ENCODE measurements around the gene PRDM16. TPM values are rescaled to one million over a fixed set of nuclear protein-coding genes. Genes with fewer than 3 reads are reported as not detected.

PRDM16 gene
- total and polyA plus RNA-seq, 7 donors: 0.04 to 1.2 (median 0.31) TPM

DNA sequence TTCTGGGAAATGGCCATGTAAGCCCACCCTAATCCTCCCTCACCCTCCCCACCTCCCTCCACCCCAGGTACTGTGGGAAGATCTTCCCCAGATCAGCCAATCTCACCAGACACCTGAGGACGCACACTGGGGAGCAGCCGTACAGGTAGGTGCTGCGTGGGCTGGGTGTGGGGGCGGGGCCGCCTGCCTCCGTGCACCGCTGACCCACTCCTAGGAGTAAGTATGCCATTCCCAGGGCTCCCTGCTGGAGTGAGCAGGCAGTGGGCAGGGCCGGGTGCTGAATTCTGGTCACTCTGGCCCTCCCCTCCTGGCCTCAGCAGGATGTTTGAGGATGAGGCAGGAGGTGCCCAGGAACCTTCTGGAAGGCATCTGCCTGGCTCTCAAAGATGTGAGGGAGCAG is 349.6 kb downstream of the PRDM16 start:
- H3K27me3 ChIP-seq (ENCODE audit: insufficient read depth in 3 of 3, low read length in 2 of 3): peaks cover 0 to 22% (median 4%) of the 10 kb centered on the region in 3 donors
- H3K27ac ChIP-seq: no peak overlapping the region
- intact Hi-C loops (cut with DNase I): no loop called here
- H3K4me1 ChIP-seq: no peaks in the 10 kb centered on the region
- peaks cover 12% of the 10 kb centered on the region for H3K9me3 ChIP-seq
- H3K4me3 ChIP-seq: no peak overlapping the region
- DNase-seq (no peak), ATAC-seq (no peak)
- no peaks in the 10 kb centered on the region for H3K36me3 ChIP-seq (ENCODE audit: insufficient read depth in 1 of 2, low read depth in 1 of 2)
- no peak for TF ChIP-seq CTCF (IDR thresholded peaks at IDR 0.05)
- 87 to 92% (median 90%) methylated on average over 8 of the region's 8 CpGs for WGBS, 3 donors

DNA sequence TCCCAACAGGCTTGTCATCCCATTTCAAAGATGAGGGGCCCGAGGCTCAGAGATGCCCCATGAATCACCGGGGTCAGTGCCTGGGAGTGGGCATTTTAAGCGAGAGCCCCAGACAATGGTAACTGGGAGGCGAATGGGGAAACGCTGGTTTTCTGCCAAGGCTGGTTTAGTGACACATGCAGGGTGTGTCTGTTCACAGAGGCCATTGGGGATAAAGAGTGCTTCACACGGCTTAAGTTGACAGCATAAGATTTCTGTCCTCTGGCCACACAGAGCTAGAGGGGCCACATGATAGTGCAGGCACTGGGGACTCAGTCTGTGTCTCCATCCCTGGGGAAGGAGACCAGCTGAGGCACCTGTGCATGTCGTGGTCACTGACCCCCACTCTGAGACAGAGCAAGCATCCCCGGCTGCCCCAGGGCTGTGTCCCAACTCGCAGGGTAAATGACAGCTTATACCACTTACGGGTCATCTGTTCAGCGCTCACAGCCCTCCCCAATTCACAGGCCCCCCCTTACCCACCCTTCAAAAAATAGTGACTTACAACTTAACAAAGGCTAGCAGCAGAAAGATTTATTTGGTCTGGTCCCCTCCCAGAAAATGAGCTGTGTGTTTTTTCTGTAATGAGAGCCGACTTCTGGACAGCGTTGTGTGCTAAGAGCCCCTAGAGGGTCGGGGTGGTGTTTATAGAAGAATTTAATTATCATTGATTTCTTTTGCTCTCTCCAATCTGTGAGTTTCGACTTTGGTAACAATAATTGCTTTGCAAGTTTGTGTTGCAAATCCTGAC is 350.6 kb downstream of the PRDM16 start:
- DNase-seq: no peak
- no peak overlapping the region for H3K4me3 ChIP-seq
- WGBS, 3 donors: 51 to 60% (median 52%) methylated on average over 15 of the region's 15 CpGs
- ATAC-seq: no peak
- intact Hi-C loops (cut with DNase I): loop anchor here in 1 of 2 donors (5.0 to 10.0 kb wide), 3 partner anchors 135 to 545 kb away; partner anchors contain the start of gene PRDM16
- TF ChIP-seq CTCF (IDR thresholded peaks at IDR 0.05): no peak
- peaks cover 12% of the 10 kb centered on the region for H3K9me3 ChIP-seq
- peaks cover 0 to 22% (median 4%) of the 10 kb centered on the region in 3 donors for H3K27me3 ChIP-seq (ENCODE audit: insufficient read depth in 3 of 3, low read length in 2 of 3)
- H3K27ac ChIP-seq: no peak overlapping the region
- H3K36me3 ChIP-seq (ENCODE audit: insufficient read depth in 1 of 2, low read depth in 1 of 2): no peaks in the 10 kb centered on the region
- H3K4me1 ChIP-seq: no peaks in the 10 kb centered on the region

DNA sequence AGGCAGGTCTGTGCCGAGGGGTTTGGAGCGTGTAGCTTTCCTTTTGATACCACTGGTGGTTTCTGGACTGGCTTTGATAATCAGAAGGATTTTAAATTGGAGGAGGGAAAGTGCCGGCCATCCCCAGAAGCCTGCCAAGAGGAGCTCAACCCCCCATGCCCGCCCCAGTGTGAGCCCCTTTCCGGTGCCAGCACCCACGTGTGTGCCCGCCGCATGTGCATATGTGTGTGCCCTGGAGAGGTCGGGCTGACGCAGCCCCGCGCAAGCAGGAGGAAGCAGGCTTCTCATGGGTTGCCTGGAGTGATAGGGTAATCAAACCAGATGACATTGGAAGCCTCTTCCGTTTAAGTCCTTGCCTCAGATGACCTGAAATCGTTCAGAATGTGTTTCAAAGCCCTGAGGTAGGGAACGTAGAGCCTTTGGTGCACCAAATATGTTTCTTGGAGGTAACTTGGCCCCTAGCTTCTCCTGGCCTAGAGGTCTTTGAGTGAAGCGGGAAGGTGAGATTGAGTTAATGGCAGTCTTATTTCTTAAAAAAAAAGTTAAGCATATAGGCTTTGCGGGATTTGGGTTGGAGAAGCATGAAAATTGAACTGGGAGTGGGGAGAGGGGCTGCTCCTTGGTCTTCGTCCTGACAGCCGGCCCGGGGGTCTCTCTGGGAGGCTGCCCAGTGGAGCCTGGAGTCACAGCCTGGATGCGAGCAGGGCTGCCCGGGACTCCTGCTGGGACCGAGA is 351.4 kb downstream of the PRDM16 start:
- intact Hi-C loops (cut with DNase I): loop anchor here in 1 of 2 donors (5.0 to 10.0 kb wide), 3 partner anchors 136 to 546 kb away; partner anchors contain the start of gene PRDM16
- 78 to 84% (median 83%) methylated on average over 23 of the region's 23 CpGs for WGBS, 3 donors
- H3K27me3 ChIP-seq (ENCODE audit: insufficient read depth in 3 of 3, low read length in 2 of 3): peaks cover 0 to 22% (median 4%) of the 10 kb centered on the region in 3 donors
- H3K27ac ChIP-seq: no peak overlapping the region
- no peak for TF ChIP-seq CTCF (IDR thresholded peaks at IDR 0.05)
- H3K36me3 ChIP-seq (ENCODE audit: insufficient read depth in 1 of 2, low read depth in 1 of 2): no peaks in the 10 kb centered on the region
- peaks cover 12% of the 10 kb centered on the region for H3K9me3 ChIP-seq
- DNase-seq (no peak), ATAC-seq (no peak)
- H3K4me1 ChIP-seq: no peaks in the 10 kb centered on the region
- H3K4me3 ChIP-seq: no peak overlapping the region

DNA sequence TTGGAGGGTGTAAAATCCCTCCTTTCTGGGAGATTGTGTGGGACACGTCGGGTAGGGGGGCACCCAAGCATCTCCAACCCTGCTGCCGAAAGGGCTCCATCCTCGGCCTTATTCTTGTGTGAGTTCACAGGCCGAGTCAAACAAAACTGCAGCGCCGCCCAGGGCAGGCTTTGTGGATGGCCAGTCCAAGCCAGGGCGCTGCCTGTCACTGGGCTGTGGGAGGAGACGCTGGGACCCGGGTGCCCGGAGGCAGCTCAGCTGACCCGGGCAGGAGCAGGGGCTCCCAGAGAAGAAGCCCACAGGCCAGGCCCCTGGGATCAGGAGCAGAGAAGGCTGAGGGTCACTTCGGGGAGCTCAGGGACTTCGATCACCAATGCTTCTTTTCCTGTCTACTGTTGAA is 353.6 kb downstream of the PRDM16 start:
- H3K9me3 ChIP-seq: peaks cover under 1% of the 10 kb centered on the region
- intact Hi-C loops (cut with DNase I): loop anchor here in 1 of 2 donors (5.0 to 10.0 kb wide), 3 partner anchors 138 to 548 kb away; partner anchors contain the start of gene PRDM16
- H3K27ac ChIP-seq: peak overlapping the region; percentile 55
- H3K36me3 ChIP-seq (ENCODE audit: insufficient read depth in 1 of 2, low read depth in 1 of 2): no peaks in the 10 kb centered on the region
- DNase-seq (no peak), ATAC-seq (no peak)
- 81 to 91% (median 84%) methylated on average over 14 of the region's 14 CpGs for WGBS, 3 donors
- H3K27me3 ChIP-seq (ENCODE audit: insufficient read depth in 3 of 3, low read length in 2 of 3): peaks cover 0 to 22% (median 4%) of the 10 kb centered on the region in 3 donors
- H3K4me1 ChIP-seq: no peaks in the 10 kb centered on the region
- no peak for TF ChIP-seq CTCF (IDR thresholded peaks at IDR 0.05)
- no peak overlapping the region for H3K4me3 ChIP-seq
